Mucosa of descending colon (tissue), 3 donors: ENCODE data around the gene SLIT3. TPM values are rescaled to one million over a fixed set of nuclear protein-coding genes. Genes with fewer than 3 reads are reported as not detected.

Experiments used
- ATAC-seq: fragments of 200-7000 bp; cut with Tn5 transposase; one replicate; pipeline ENCODE4 v1.9.1; 2020; ENCODE audit warnings: mild to moderate bottlenecking, moderate library complexity
- DNase-seq, 3 donors: peaks; one replicate each; pipeline ENCODE4 v3.0.0-alpha.2; 2020
- H3K36me3 ChIP-seq: fragments of 200-600 bp; one replicate; pipeline ENCODE4 v1.8.0; 2021; ENCODE audit warnings: low read depth, mild to moderate bottlenecking
- H3K4me1 ChIP-seq: fragments of 200-600 bp; one replicate; pipeline ENCODE4 v1.8.0; 2021; ENCODE audit warnings: low read depth, mild to moderate bottlenecking
- H3K4me3 ChIP-seq: fragments of 200-600 bp; one replicate; pipeline ENCODE4 v1.8.0; 2021; ENCODE audit warnings: mild to moderate bottlenecking
- H3K9me3 ChIP-seq: fragments of 200-600 bp; one replicate; pipeline ENCODE4 v1.8.0; 2021; ENCODE audit warnings: mild to moderate bottlenecking
- intact Hi-C, 2 donors: fragments of 100-400 bp; cut with DNase I in 1 of 2; cut with micrococcal nuclease in 1 of 2; formaldehyde crosslinking; loops; one replicate each; pipeline versions ENCODE4 v1.11.0 to v1.11.1; 2022; cut with DNase I, micrococcal nuclease
- total RNA-seq, 3 donors: library from RNA; stranded (reverse); fragmentation: NEBNext Ultra II Directional in 2 of 3; extraction: Animal tissue kit (Norgen Biotek cat#: 25700) in 2 of 3; gene quantifications; one replicate each; pipeline versions ENCODE4 v1.2.1 to v1.2.4, GENCODE V29; 2021 to 2023
- TF ChIP-seq, protein P1 (sequence below): fragments of 200-600 bp; IDR thresholded peaks from one replicate; pipeline ENCODE4 v1.8.0; 2022; ENCODE audit warnings: antibody characterized with exemption, mild to moderate bottlenecking
- donor health status: DM: no; HTN: no; CAD: no; lungs with moderate emphysema.
- donor health status: DM: no; HTN: no; CAD: no.
- donor health status: DM: no; HTN: yes; CAD: no.

SLIT3 gene
- total RNA-seq, 3 donors from 2014 or later = 4.2 to 25.5 (median 16.1) TPM

DNA sequence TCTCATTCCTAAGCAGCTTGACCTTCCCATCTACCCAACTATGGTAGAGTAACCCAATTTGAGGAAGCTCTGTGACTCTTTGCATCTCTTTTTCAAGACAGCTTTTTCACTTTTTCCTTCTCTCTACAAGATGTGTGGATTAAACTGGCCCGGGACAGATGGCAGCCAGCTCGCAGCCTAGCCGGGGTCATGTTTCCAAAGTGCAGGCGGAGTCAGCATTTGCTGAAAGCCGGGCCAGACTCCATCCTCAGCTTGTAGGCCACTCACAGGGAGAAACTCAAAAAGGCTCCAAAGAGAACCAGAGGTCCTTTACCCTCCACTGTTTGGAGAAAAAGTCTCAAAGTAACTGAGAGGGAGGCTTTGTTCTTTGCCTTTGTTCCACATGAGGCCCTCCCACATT, 435.0 kb downstream of the SLIT3 start:
- intact Hi-C loops = no loop called here
- TF ChIP-seq, protein P1, sequence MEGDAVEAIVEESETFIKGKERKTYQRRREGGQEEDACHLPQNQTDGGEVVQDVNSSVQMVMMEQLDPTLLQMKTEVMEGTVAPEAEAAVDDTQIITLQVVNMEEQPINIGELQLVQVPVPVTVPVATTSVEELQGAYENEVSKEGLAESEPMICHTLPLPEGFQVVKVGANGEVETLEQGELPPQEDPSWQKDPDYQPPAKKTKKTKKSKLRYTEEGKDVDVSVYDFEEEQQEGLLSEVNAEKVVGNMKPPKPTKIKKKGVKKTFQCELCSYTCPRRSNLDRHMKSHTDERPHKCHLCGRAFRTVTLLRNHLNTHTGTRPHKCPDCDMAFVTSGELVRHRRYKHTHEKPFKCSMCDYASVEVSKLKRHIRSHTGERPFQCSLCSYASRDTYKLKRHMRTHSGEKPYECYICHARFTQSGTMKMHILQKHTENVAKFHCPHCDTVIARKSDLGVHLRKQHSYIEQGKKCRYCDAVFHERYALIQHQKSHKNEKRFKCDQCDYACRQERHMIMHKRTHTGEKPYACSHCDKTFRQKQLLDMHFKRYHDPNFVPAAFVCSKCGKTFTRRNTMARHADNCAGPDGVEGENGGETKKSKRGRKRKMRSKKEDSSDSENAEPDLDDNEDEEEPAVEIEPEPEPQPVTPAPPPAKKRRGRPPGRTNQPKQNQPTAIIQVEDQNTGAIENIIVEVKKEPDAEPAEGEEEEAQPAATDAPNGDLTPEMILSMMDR = no peak
- H3K36me3 ChIP-seq = no peaks in the 10 kb centered on the region
- H3K9me3 ChIP-seq = no peaks in the 10 kb centered on the region
- no peak overlapping the region for H3K4me3 ChIP-seq
- DNase-seq (no peak), ATAC-seq (no peak)
- no peaks in the 10 kb centered on the region for H3K4me1 ChIP-seq

DNA sequence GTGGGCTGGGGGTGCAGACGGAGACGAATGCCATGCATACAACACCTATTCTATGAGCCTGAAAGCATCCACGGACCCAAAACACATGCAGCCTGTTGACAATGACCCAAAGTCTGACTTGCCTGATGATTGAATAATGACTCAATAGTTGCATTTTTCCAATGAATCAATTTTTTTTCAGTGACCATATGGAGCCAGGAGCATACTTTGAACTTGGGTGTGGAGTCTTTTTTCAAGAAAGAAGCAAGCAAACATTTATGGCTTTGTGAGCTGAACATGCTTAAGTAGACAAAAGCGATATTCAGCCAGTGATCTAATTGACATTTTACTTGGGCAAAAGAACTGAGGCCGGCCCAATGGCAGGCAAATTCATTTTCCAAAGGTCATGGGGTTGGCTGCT, 437.9 kb downstream of the SLIT3 start:
- H3K4me1 ChIP-seq = no peaks in the 10 kb centered on the region
- no peaks in the 10 kb centered on the region for H3K9me3 ChIP-seq
- intact Hi-C loops = no loop called here
- TF ChIP-seq, protein P1 = no peak
- no peak for DNase-seq
- H3K4me3 ChIP-seq = no peak overlapping the region
- no peaks in the 10 kb centered on the region for H3K36me3 ChIP-seq
- no peak for ATAC-seq

DNA sequence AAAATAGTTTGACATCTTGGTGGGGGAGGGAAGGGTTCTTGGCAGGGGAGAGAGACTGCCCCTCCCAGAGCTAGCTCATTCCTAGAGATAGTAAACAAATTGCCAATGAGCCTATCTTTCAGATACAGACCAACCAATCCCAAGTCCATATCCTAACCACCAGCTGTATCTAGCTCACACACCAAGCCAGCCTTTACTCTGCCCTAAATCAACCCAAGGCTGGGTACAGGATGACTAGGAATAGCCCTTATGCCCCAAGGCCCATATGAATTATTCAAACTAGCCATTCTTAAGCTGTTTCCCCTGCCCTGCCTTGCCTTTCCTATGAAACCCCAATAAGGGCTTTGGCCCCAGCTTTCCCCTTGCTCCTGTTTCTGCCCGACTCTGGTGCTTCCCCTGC, 440.4 kb downstream of the SLIT3 start:
- Histone ChIP-seq H3K9me3 (no peaks in the 10 kb centered on the region), H3K4me1 (no peaks in the 10 kb centered on the region), H3K36me3 (no peaks in the 10 kb centered on the region), H3K4me3 (no peak overlapping the region)
- ATAC-seq = no peak
- no peak for DNase-seq
- TF ChIP-seq, protein P1 = no peak
- intact Hi-C loops = no loop called here

DNA sequence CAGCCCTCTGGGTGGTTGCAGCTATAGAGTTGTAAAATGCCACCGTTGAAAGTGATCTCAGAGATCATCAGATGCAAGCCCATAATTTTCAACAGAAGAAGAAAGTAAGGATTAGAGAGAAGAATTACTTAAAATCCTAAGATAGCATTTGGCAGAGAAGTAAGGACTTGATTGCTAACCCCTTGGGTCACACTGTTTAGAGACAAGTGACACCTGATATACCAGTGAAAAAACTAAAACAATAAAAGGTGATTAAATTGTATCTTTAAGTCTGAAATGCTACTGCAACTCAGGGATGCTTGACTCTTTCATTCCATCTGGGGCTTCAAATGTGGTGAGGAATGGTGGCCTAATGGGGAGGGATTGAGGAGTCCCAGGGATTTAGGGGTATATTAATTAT, 440.9 kb downstream of the SLIT3 start:
- DNase-seq = no peak
- no peaks in the 10 kb centered on the region for H3K9me3 ChIP-seq
- intact Hi-C loops = no loop called here
- no peak for ATAC-seq
- no peak overlapping the region for H3K4me3 ChIP-seq
- TF ChIP-seq, protein P1 = no peak
- no peaks in the 10 kb centered on the region for H3K4me1 ChIP-seq
- H3K36me3 ChIP-seq = no peaks in the 10 kb centered on the region

DNA sequence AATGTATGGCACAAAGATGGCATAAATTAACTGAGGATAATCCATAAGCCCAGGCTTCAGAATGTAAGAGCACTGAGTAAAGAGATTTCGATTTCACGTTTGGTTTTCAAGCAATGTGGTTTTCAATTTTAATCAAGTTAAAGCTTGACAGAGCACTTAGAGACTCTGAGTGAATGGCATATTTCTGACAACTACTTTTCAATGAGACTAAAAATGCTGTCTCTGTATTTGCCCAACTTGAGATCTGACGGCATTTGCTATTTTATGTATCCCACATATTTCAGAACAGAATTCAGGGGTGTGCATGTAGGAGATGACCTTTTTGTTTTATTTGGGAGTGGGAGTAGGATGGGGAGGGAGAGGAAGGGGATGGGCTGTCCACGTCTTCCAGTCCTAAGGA, 441.5 kb downstream of the SLIT3 start:
- no peak for DNase-seq
- Histone ChIP-seq H3K36me3 (no peaks in the 10 kb centered on the region), H3K4me1 (no peaks in the 10 kb centered on the region), H3K4me3 (no peak overlapping the region), H3K9me3 (no peaks in the 10 kb centered on the region)
- intact Hi-C loops = no loop called here
- ATAC-seq = no peak
- TF ChIP-seq, protein P1 = no peak

DNA sequence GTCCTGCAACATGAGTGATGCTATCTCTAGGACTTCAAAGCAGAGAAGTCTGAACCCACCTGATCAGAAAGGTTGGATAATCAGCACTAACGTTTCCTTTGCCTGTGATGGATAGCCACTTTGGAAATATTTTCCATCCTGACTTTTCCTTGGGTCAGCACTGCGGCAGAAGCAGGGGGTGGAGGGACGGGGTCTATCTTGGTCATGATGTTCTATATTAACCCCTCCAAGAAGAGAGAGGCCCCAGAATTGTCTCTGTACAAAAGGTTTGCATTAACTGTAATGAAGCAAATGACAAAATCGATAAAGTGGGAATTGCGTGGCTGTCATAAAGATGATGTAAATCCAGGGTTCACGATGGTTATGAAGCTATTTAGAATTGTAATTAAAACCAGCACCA, 441.9 kb downstream of the SLIT3 start:
- Histone ChIP-seq H3K4me3 (no peak overlapping the region), H3K36me3 (no peaks in the 10 kb centered on the region), H3K9me3 (no peaks in the 10 kb centered on the region), H3K4me1 (no peaks in the 10 kb centered on the region)
- no peak for DNase-seq
- ATAC-seq = no peak
- TF ChIP-seq, protein P1 = no peak
- intact Hi-C loops = no loop called here
